Hematopoietic multipotent progenitor cell treated with erythropoietin and hydrocortisone succinate and interleukin-3 and kit ligand, for 6 days (in vitro differentiated cells): ENCODE data around the gene FRMD7.

ENCODE experiments used
- DNase-seq: peaks from one replicate; pipeline ENCODE4 v3.0.0-alpha.2; 2015

FRMD7 gene

GRCh38 chrX:132031867-132032266 lies 96.0 kb downstream of the FRMD7 start:
- no peak for DNase-seq

GRCh38 chrX:132030264-132030663 lies 97.6 kb downstream of the FRMD7 start:
- no peak for DNase-seq
